ENCODE measurements around the gene SUSD1. TPM values are rescaled to one million over a fixed set of nuclear protein-coding genes. Genes with fewer than 3 reads are reported as not detected.

SUSD1 gene
- total RNA-seq, 1 donor from 2014 or later, result 16.6 TPM

DNA sequence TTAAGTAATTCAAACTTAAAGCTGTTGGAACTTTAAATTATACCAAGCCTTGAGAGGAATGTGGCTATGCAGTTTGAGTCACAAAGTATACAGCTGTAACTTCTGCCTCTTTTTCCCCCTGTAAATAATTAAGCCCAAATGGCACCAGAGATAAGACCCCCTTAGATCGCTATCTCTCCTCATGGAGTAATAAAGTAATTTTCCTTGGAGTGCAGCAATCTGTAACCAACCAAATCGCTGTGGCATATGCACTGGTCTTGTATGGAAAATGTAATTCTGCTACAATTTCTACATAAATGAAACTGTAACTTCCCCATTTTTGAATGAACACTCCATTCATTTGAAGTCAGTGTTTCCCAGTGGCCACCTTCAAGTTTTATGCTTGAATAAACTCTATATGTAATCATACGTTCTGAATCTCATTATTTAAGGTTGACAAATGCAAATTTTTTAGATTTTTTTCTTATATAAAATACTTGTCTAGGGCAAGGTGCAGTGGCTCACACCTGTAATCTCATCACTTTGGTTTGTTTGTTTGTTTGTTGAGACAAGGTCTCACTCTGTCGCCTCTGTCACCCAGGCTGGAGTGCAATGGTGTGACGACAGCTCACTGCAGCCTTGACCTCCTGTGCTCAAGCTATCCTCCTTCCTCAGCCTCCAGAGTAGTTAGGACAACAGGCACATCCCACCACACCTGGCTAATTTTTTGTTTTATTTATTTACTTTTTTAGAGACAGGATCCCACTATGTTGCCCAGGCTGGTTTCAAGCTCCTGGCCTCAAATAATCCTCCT is 12.3 kb downstream of the SUSD1 start:
- Histone ChIP-seq H3K9me3 (ENCODE audit: insufficient read depth, low read depth, low read length) (no peaks in the 10 kb centered on the region), H3K36me3 (ENCODE audit: insufficient read depth, low read length) (no peaks in the 10 kb centered on the region), H3K27me3 (ENCODE audit: insufficient read depth, low read length) (no peaks in the 10 kb centered on the region), H3K79me2 (ENCODE audit: insufficient read depth, low read length) (peaks cover 3% of the 10 kb centered on the region), H4K20me1 (ENCODE audit: insufficient read depth, low read length) (peaks cover 11% of the 10 kb centered on the region), H3K4me3 (ENCODE audit: insufficient read depth, low read depth, low read length) (no peak overlapping the region), H3K9ac (ENCODE audit: low read length) (no peak overlapping the region), H3K4me2 (ENCODE audit: low read length) (no peak overlapping the region), H3K4me1 (ENCODE audit: insufficient read depth, low read length) (no peaks in the 10 kb centered on the region), H3K27ac (ENCODE audit: low read depth, low read length) (no peak overlapping the region), H2AFZ (ENCODE audit: low read depth, low read length) (no peak overlapping the region)
- Mint-ChIP-seq H3K9me3 (ENCODE audit: unreplicated experiment) (no peaks in the 10 kb centered on the region), H3K27me3 (ENCODE audit: low read depth, unreplicated experiment) (no peaks in the 10 kb centered on the region), H3K4me3 (ENCODE audit: unreplicated experiment) (no peak overlapping the region), H3K27ac (ENCODE audit: unreplicated experiment) (no peak overlapping the region), H3K4me1 (ENCODE audit: low read depth, unreplicated experiment) (peaks cover 5% of the 10 kb centered on the region), H3K36me3 (ENCODE audit: low read depth, unreplicated experiment) (peaks cover 2% of the 10 kb centered on the region)
- TF ChIP-seq, protein P1, sequence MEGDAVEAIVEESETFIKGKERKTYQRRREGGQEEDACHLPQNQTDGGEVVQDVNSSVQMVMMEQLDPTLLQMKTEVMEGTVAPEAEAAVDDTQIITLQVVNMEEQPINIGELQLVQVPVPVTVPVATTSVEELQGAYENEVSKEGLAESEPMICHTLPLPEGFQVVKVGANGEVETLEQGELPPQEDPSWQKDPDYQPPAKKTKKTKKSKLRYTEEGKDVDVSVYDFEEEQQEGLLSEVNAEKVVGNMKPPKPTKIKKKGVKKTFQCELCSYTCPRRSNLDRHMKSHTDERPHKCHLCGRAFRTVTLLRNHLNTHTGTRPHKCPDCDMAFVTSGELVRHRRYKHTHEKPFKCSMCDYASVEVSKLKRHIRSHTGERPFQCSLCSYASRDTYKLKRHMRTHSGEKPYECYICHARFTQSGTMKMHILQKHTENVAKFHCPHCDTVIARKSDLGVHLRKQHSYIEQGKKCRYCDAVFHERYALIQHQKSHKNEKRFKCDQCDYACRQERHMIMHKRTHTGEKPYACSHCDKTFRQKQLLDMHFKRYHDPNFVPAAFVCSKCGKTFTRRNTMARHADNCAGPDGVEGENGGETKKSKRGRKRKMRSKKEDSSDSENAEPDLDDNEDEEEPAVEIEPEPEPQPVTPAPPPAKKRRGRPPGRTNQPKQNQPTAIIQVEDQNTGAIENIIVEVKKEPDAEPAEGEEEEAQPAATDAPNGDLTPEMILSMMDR (IDR thresholded peaks at IDR 0.05; ENCODE audit: insufficient read depth, low read depth, low read length), result no peak
- TF ChIP-seq EZH2 (IDR thresholded peaks at IDR 0.05; ENCODE audit: insufficient read depth, low read length), result no peak
- no peak for FAIRE-seq
- DNase-seq (ENCODE audit: low read depth), result no peak

DNA sequence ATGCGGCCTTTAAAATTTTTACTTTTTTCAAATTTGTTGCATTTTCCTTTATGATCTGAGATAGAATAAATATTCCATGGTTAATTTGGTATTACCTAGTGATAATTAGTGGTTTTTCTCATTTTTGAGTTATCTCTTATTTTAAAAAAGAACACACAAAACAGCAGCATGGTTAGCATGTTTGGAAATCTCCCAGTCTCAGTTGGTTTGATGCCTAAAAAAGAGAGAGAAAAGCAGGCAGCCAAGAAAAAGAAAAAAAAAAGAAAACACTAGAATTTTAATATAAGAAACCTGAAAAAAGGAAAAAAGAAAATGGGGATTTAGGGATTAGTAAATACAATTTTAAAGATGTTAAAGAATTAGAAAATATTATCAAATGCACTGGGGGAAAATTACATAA is 15.3 kb downstream of the SUSD1 start:
- Histone ChIP-seq H2AFZ (ENCODE audit: low read depth, low read length) (no peak overlapping the region), H3K9me3 (ENCODE audit: insufficient read depth, low read depth, low read length) (no peaks in the 10 kb centered on the region), H3K36me3 (ENCODE audit: insufficient read depth, low read length) (no peaks in the 10 kb centered on the region), H3K27ac (ENCODE audit: low read depth, low read length) (no peak overlapping the region), H3K27me3 (ENCODE audit: insufficient read depth, low read length) (no peaks in the 10 kb centered on the region), H3K4me2 (ENCODE audit: low read length) (no peak overlapping the region), H3K4me3 (ENCODE audit: insufficient read depth, low read depth, low read length) (no peak overlapping the region), H3K4me1 (ENCODE audit: insufficient read depth, low read length) (no peaks in the 10 kb centered on the region), H3K9ac (ENCODE audit: low read length) (no peak overlapping the region), H3K79me2 (ENCODE audit: insufficient read depth, low read length) (peaks cover 3% of the 10 kb centered on the region), H4K20me1 (ENCODE audit: insufficient read depth, low read length) (peaks cover 5% of the 10 kb centered on the region)
- TF ChIP-seq, protein P1 (IDR thresholded peaks at IDR 0.05; ENCODE audit: insufficient read depth, low read depth, low read length), result no peak
- TF ChIP-seq EZH2 (IDR thresholded peaks at IDR 0.05; ENCODE audit: insufficient read depth, low read length), result no peak
- no peak for DNase-seq (ENCODE audit: low read depth)
- Mint-ChIP-seq H3K27ac (ENCODE audit: unreplicated experiment) (no peak overlapping the region), H3K4me1 (ENCODE audit: low read depth, unreplicated experiment) (no peaks in the 10 kb centered on the region), H3K9me3 (ENCODE audit: unreplicated experiment) (no peaks in the 10 kb centered on the region), H3K4me3 (ENCODE audit: unreplicated experiment) (no peak overlapping the region), H3K36me3 (ENCODE audit: low read depth, unreplicated experiment) (no peaks in the 10 kb centered on the region), H3K27me3 (ENCODE audit: low read depth, unreplicated experiment) (no peaks in the 10 kb centered on the region)
- no peak for FAIRE-seq
